ENCODE results near the gene PAX4. TPM values are rescaled to one million over a fixed set of nuclear protein-coding genes. Genes with fewer than 3 reads are reported as not detected.

PAX4 gene
- total RNA-seq, 4 donors from 2014 or later = 0.41 to 5.0 TPM; not detected in 2

DNA sequence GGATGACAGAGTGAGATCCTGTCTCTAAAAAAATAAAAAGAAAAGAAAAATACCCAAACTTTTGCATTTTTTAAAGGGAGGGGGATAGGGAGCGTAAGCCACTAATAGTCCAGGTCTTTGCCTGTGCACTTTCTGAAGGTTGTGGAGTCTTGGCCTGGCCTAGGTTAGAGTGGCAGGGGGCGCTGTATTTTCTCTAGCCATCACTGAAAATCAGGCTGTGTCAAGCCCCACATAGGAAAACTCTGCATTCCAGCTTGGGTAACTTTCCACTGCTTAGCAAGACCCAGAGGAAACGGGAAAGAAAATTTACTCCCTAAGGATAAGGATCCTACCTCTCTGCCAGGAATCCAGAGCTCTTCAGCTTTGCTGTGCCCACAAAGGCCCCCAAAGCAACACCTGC, 10.5 kb upstream of the PAX4 start:
- TF ChIP-seq CTCF (IDR thresholded peaks at IDR 0.05) (no peak), POLR2A (IDR thresholded peaks at IDR 0.05) (no peak), EP300 (IDR thresholded peaks at IDR 0.05; ENCODE audit: low read depth) (no peak), POLR2AphosphoS5 (IDR thresholded peaks at IDR 0.05) (no peak)
- no peaks in the 10 kb centered on the region for H3K9me3 ChIP-seq
- peaks cover 6% of the 10 kb centered on the region for H3K27me3 ChIP-seq
- H3K4me1 ChIP-seq = no peaks in the 10 kb centered on the region
- H3K27ac ChIP-seq = no peak overlapping the region
- intact Hi-C loops (cut with DNase I; ENCODE audit: low total_unique reads) = no loop called here
- WGBS, 2 donors (ENCODE audit: low coverage in 1 of 2) = 58 to 64% methylated on average over 3 of the region's 3 CpGs
- no peaks in the 10 kb centered on the region for H3K36me3 ChIP-seq
- DNase-seq = no peak
- H3K4me3 ChIP-seq = no peak overlapping the region
- in situ Hi-C loops (cut with MboI; ENCODE audit: low pct_ligation_motif_present in 1 of 4, low pct_unique_long_range_greater_than_20kb in 1 of 4, low sequenced_read_pairs in 3 of 4) = no loop called here

GRCh38 chr7:127625331-127625730, 7.4 kb upstream of the PAX4 start:
- Histone ChIP-seq H3K36me3 (no peaks in the 10 kb centered on the region), H3K4me3 (no peak overlapping the region), H3K4me1 (no peaks in the 10 kb centered on the region), H3K27me3 (peaks cover 20% of the 10 kb centered on the region), H3K27ac (no peak overlapping the region), H3K9me3 (no peaks in the 10 kb centered on the region)
- intact Hi-C loops (cut with DNase I; ENCODE audit: low total_unique reads) = no loop called here
- DNase-seq = no peak
- in situ Hi-C loops (cut with MboI; ENCODE audit: low pct_ligation_motif_present in 1 of 4, low pct_unique_long_range_greater_than_20kb in 1 of 4, low sequenced_read_pairs in 3 of 4) = no loop called here
- TF ChIP-seq CTCF (IDR thresholded peaks at IDR 0.05) (no peak), EP300 (IDR thresholded peaks at IDR 0.05; ENCODE audit: low read depth) (no peak), POLR2A (IDR thresholded peaks at IDR 0.05) (no peak), POLR2AphosphoS5 (IDR thresholded peaks at IDR 0.05) (no peak)

GRCh38 chr7:127620406-127621233, 2.7 kb upstream of the PAX4 start:
- intact Hi-C loops (cut with DNase I; ENCODE audit: low total_unique reads) = no loop called here
- no peaks in the 10 kb centered on the region for H3K36me3 ChIP-seq
- 0 to 13% methylated on average over 3 to 21 of the region's 24 CpGs for WGBS, 2 donors (ENCODE audit: low coverage in 1 of 2)

More at GRCh38 chr7:127620406-127621233, 2.7 kb upstream of the PAX4 start:
- Histone ChIP-seq H3K27ac (no peak overlapping the region), H3K4me3 (no peak overlapping the region), H3K4me1 (no peaks in the 10 kb centered on the region), H3K27me3 (peaks cover 55% of the 10 kb centered on the region), H3K9me3 (no peaks in the 10 kb centered on the region)
- in situ Hi-C loops (cut with MboI; ENCODE audit: low pct_ligation_motif_present in 1 of 4, low pct_unique_long_range_greater_than_20kb in 1 of 4, low sequenced_read_pairs in 3 of 4) = no loop called here
- no peak for DNase-seq
- TF ChIP-seq POLR2AphosphoS5 (IDR thresholded peaks at IDR 0.05) (no peak), CTCF (IDR thresholded peaks at IDR 0.05) (no peak), POLR2A (IDR thresholded peaks at IDR 0.05) (no peak), EP300 (IDR thresholded peaks at IDR 0.05; ENCODE audit: low read depth) (no peak)
